Neural progenitor cell (in vitro differentiated cells): ENCODE results near the gene BMPER.

Experiments used
- EZH2phosphoT487 ChIP-seq: fragments of 200-600 bp; sonication (generic); IDR thresholded peaks from 2 replicates; pipeline ENCODE4 v1.6.1; 2017; ENCODE audit warnings: antibody characterized with exemption
- TF ChIP-seq, protein P1 (sequence below): fragments of 200-600 bp; sonication (generic); IDR thresholded peaks from 2 replicates; pipeline ENCODE4 v1.5.1; 2017; ENCODE audit warnings: antibody characterized with exemption, mild to moderate bottlenecking

DNA sequence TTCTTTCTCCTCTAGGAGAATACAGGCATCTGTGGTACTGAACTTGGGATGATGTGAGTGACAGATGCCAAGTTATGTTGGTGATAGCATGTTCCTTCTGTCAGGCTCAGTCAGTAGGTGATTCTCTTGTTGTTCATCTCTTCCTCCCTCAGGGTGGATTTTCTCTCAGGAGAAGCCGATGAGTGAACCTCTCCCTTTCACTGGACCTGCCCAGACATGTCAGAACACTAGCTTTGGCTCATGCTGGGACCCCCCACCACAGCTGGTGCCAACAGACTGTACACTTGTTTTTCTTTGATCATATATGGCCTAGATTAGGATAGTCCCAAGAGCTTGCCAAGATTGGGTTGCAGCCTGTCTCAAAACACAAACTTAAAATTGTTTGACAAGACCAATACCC, 129.4 kb downstream of the BMPER start:
- TF ChIP-seq, protein P1, sequence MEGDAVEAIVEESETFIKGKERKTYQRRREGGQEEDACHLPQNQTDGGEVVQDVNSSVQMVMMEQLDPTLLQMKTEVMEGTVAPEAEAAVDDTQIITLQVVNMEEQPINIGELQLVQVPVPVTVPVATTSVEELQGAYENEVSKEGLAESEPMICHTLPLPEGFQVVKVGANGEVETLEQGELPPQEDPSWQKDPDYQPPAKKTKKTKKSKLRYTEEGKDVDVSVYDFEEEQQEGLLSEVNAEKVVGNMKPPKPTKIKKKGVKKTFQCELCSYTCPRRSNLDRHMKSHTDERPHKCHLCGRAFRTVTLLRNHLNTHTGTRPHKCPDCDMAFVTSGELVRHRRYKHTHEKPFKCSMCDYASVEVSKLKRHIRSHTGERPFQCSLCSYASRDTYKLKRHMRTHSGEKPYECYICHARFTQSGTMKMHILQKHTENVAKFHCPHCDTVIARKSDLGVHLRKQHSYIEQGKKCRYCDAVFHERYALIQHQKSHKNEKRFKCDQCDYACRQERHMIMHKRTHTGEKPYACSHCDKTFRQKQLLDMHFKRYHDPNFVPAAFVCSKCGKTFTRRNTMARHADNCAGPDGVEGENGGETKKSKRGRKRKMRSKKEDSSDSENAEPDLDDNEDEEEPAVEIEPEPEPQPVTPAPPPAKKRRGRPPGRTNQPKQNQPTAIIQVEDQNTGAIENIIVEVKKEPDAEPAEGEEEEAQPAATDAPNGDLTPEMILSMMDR: no peak
- no peak for TF ChIP-seq EZH2phosphoT487
